ENCODE measurements around the gene CEP97. TPM values are rescaled to one million over a fixed set of nuclear protein-coding genes. Genes with fewer than 3 reads are reported as not detected.
"Not testable (repeated sequence)": the region's sequence is repeated elsewhere in the genome, so short reads cannot be mapped to it uniquely, and the experiment has no call there.

CEP97 gene
- total and polyA plus RNA-seq, 11 donors, result 1.9 to 12.3 (median 6.8) TPM

DNA sequence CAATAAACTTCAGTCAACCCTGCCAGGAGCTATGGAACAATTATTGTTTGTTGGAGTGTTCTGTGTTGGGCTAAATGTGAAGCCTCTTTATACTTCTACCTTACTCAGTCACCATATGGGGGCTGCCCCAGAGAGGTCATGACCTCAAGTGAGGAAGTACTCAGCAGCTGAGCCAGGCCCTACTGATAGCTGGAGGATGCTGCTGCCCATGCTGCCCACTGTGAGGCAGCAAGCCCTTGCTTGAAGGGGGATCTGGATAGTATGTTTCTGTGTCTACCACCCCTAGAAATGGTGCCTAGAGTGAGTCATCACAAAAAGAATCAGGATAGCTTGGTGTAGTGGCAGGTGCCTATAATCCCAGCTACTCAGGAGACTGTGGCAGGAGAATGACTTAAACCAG is 33.4 kb upstream of the CEP97 start:
- ATAC-seq, result no peak
- no peaks in the 10 kb centered on the region for H3K9me3 ChIP-seq
- intact Hi-C loops (cut with DNase I), result loop anchor here in 4 of 10 donors (10.0 kb wide), 2 partner anchors 534 to 844 kb away; no protein-coding TSS in a partner anchor
- H3K27ac ChIP-seq, result no peak overlapping the region
- no peak for DNase-seq
- H3K27me3 ChIP-seq, result no peaks in the 10 kb centered on the region
- H3K4me1 ChIP-seq, result peaks cover 0 to 25% (median 5%) of the 10 kb centered on the region in 12 donors
- H3K4me3 ChIP-seq, result no peak overlapping the region
- H3K36me3 ChIP-seq, result no peaks in the 10 kb centered on the region
- TF ChIP-seq POLR2A (IDR thresholded peaks at IDR 0.05), result no peak
- TF ChIP-seq CTCF (IDR thresholded peaks at IDR 0.05), result no peak

DNA sequence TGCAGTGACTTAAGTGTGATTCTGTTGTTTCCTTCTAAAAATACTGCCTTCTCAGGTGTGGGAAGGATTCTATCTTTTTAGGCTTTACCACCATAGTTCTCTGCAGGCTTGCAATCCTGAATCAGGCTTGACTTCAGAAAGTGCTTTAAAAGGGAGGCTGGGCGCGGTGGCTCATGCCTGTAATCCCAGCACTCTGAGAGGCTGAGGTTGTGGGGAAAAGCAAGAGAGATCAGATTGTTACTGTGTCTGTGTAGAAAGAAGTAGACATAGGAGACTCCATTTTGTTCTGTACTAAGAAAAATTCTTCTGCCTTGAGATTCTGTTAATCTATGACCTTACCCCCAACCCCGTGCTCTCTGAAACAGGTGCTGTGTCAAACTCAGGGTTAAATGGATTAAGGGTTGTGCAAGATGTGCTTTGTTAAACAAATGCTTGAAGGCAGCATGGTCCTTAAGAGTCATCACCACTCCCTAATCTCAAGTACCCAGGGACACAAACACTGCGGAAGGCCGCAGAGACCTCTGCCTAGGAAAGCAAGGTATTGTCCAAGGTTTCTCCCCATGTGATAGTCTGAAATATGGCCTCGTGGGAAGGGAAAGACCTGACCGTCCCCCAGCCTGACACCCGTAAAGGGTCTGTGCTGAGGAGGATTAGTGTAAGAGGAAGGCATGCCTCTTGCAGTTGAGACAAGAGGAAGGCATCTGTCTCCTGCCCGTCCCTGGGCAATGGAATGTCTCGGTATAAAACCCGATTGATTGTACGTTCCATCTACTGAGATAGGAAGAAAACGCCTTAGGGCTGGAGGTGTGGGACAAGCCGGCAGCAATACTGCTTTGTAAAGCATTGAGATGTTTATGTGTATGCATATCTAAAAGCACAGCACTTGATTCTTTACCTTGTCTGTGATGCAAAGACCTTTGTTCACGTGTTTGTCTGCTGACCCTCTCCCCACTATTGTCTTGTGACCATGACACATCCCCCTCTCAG is 32.4 kb upstream of the CEP97 start:
- ATAC-seq, H3K27ac ChIP-seq, H3K9me3 ChIP-seq, H3K36me3 ChIP-seq, H3K27me3 ChIP-seq, H3K4me3 ChIP-seq, DNase-seq: not testable (repeated sequence)
- H3K4me1 ChIP-seq, result peaks cover 0 to 25% (median 4%) of the 10 kb centered on the region in 12 donors
- 67 to 85% (median 72%) methylated on average over 10 to 13 of the region's 15 CpGs for WGBS, 4 donors
- intact Hi-C loops (cut with DNase I), result loop anchor here in 4 of 10 donors (10.0 kb wide), 2 partner anchors 533 to 843 kb away; no protein-coding TSS in a partner anchor

DNA sequence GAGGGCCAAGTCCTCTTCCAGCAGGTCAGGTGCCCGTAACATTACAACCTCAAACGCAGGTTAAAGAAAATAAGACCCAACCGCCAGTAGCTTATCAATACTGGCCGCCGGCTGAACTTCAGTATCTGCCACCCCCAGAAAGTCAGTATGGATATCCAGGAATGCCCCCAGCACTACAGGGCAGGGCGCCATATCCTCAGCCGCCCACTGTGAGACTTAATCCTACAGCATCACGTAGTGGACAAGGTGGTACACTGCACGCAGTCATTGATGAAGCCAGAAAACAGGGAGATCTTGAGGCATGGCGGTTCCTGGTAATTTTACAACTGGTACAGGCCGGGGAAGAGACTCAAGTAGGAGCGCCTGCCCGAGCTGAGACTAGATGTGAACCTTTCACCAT is 30.9 kb upstream of the CEP97 start:
- intact Hi-C loops (cut with DNase I), result loop anchor here in 4 of 10 donors (10.0 kb wide), 2 partner anchors 531 to 841 kb away; no protein-coding TSS in a partner anchor
- not testable (repeated sequence) for H3K4me3 ChIP-seq, H3K27ac ChIP-seq, H3K36me3 ChIP-seq, H3K27me3 ChIP-seq, H3K9me3 ChIP-seq
- TF ChIP-seq CTCF (IDR thresholded peaks at IDR 0.05), result peak in 9 of 12 donors; percentile 23 to 56 (median 39)
- peak in 3 of 4 donors; percentile 56 to 78 (median 73) for ATAC-seq
- WGBS, 4 donors, result 54 to 74% (median 65%) methylated on average over 13 of the region's 13 CpGs
- peak in 2 of 5 donors; percentile 20 to 39 for DNase-seq
- H3K4me1 ChIP-seq, result peaks cover 0 to 18% (median 0%) of the 10 kb centered on the region in 12 donors

DNA sequence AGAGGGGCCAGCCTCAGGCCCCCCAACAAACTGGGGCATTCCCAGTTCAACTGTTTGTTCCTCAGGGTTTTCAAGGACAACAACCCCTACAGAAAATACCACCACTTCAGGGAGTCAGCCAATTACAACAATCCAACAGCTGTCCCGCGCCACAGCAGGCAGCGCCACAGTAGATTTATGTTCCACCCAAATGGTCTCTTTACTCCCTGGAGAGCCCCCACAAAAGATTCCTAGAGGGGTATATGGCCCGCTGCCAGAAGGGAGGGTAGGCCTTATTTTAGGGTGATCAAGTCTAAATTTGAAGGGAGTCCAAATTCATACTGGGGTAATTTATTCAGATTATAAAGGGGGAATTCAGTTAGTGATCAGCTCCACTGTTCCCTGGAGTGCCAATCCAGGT is 29.6 kb upstream of the CEP97 start:
- H3K36me3 ChIP-seq, H3K27ac ChIP-seq, ATAC-seq, H3K9me3 ChIP-seq, DNase-seq, H3K27me3 ChIP-seq, H3K4me3 ChIP-seq: not testable (repeated sequence)
- WGBS, 4 donors, result 87 to 93% (median 90%) methylated on average over 4 of the region's 4 CpGs
- intact Hi-C loops (cut with DNase I), result loop anchor here in 5 of 10 donors (5.0 to 10.0 kb wide), 3 partner anchors 527 to 840 kb away; no protein-coding TSS in a partner anchor
- peaks cover 0 to 13% (median 0%) of the 10 kb centered on the region in 12 donors for H3K4me1 ChIP-seq

- intact Hi-C loops (cut with DNase I), result loop anchor here in 5 of 10 donors (5.0 to 10.0 kb wide), 3 partner anchors 526 to 839 kb away; no protein-coding TSS in a partner anchor
- no peaks in the 10 kb centered on the region for H3K27me3 ChIP-seq
- no peaks in the 10 kb centered on the region for H3K9me3 ChIP-seq
- TF ChIP-seq CTCF (IDR thresholded peaks at IDR 0.05) (peak; percentile 58 to 82 (median 70)), POLR2A (IDR thresholded peaks at IDR 0.05) (no peak)
- H3K27ac ChIP-seq, result no peak overlapping the region
- no peak overlapping the region for H3K4me3 ChIP-seq
- WGBS, 4 donors, result 33 to 36% (median 35%) methylated on average over 10 of the region's 10 CpGs
- peaks cover 0 to 5% (median 0%) of the 10 kb centered on the region in 12 donors for H3K4me1 ChIP-seq
- no peak for DNase-seq
- H3K36me3 ChIP-seq, result no peaks in the 10 kb centered on the region
- ATAC-seq, result no peak
Measured at GRCh38 chr3:101695779-101696372, 28.5 kb upstream of the CEP97 start.

Measured in heart left ventricle (tissue), 16 donors.